ENCODE results near the gene ST6GALNAC1. TPM values are rescaled to one million over a fixed set of nuclear protein-coding genes. Genes with fewer than 3 reads are reported as not detected.

Gene ST6GALNAC1
- not detected for total RNA-seq (ENCODE audit: insufficient read depth, low replicate concordance)

DNA sequence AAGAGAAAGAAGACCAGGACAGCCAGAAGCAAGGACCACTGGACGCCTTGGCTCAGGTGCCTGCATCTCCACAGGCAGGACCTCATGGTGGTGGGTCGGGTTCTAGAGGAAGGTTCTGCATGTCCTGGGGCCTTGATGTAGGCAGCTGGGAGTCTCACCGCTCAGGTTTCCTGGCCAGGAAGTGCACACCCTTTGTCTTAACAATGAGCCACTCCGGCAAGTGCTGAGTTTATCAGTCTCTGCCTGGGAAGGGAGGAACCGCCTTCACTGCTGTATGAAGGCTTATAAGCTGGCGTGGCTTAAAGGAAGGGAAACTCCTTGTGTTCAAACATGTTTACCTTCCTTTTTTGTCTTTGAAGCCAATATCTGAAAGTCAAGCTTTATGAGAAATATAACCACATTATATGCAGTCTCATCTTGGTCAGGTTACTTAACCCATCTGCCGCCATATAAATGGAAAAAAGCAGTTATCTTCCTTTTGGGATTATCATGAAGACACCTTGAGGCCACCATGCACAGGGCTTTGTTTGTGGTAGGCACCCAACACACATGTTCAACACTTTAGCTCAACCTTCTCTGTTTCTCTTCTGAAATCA lies at the start of gene ST6GALNAC1:
Gene ST6GALNAC1 (minus strand): TSS at position 205 of the 596 bp plus-strand sequence. CDS start 119 bp downstream, at position 86.
- DNase-seq (ENCODE audit: low spot score), result no peak

GRCh38 chr17:76691379-76692191 lies 48.0 kb upstream of the ST6GALNAC1 start:
- no peak for DNase-seq (ENCODE audit: low spot score)

DNA sequence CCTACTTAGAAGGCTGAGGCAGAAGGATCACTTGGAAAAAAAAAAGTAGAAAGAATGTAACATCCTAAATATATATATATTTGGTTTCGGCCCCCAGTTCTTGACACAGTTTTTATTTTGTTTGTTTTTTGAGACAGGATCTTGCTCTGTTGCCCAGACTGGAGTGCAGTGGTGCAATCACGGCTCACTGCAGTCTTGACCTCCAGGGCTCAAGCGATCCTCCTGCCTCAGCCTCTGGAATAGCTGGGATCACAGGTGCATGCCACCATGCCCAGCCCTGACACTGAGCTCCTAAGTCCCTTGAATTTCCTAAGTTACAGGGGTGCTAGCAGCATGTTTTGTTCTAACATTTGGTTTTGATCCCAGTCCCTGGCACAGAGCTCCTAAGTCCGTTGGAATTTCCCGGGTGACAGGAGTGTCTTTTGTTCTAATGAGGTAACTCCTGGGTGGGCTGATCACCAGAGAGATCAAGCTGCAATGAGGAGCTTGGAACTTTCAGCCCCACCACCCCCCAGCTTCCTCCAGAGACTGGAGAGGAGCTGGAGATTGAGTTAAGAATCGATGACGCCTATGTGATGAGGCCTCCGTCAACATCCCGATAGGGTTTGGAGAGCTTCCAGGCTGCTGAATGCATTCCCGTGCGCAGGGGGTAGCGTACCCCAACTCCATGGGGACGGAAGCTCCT lies 47.2 kb upstream of the ST6GALNAC1 start:
- no peak for DNase-seq (ENCODE audit: low spot score)

DNA sequence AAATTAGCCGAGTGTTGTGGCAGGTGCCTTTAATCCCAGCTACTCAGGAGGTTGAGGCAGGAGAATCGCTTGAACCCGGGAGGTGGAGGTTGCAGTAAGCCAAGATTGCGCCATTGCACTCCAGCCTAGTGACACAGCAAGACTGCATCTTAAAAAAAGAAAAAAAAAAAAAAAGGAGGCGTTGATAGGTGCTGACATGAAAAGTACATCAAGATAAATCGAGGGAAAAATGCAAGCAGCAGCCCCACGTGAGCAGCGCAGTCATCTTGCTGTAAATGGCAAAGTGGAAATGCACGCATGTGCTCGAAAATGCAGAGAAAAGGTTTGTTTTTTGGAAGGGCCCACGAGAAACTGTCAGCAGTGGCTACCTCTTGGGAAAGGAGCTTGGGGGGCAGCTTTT lies 46.3 kb upstream of the ST6GALNAC1 start:
- DNase-seq (ENCODE audit: low spot score), result no peak

DNA sequence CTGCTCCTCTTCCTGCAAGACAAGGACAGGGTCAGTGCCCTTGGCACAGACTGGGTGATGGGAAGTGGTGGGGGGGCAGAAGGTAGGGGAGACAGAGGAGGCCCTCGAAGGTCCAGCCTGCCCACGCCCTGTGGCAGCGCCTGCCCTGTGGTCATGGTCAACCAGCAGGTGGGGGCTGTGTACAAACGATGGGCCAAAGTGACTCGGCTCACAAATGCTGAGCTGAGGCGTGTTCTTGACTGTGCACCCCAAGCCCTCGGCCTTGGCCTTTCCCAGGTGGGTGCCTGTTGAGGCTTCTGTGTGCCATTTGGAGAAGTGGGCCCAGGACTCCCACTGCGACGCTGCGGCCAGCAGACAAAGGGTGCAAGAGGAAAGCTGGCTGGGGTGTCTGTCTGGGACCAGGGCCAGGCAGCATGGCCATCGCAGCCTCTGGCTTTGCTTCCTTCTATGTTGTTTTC lies 44.6 kb upstream of the ST6GALNAC1 start:
- no peak for DNase-seq (ENCODE audit: low spot score)

DNA sequence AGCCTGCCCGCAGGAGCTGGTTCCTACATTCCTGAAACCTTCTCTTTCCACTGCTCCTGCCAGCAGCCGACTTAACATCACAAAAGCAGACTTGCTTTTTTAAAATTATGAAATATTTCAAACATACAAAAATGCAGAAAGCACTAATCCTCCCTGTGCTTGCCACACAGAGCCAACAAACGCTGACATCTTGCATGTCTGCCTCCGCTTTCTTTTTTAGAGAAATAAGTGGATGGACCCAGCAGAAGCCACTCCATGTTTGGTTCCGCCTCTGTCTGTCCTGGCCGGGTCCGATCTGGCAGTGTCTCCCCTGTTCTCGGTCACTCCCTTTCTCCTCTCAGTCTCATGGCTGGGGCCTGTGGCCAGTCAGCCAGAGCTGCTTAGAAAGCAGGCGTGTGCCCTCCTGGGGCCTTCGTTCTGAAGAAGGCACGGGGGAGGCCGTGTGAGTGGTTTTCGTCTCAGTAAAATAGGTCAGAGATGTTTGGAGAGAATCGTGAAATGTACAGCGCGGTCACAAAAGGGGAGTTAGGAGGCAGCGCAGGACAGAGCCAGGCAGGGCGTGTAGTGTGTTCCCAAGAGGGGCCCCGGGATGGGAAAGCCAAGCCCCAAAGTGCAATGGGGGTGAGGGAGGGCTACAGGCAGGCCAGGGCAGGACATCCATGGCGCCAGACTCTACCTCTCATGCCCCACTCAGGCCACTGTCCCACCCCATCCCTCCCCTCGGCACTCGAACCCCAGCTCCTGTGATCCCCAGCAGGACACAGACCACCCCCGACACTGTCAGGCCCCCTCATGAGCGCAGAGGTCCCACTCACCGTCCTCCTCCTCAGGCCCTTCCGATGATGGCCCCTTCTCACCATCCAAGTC lies 44.0 kb upstream of the ST6GALNAC1 start:
- DNase-seq (ENCODE audit: low spot score), result peak; percentile 84

- no peak for DNase-seq (ENCODE audit: low spot score)
These were observed 43.2 kb upstream of the ST6GALNAC1 start for GRCh38 chr17:76686538-76687297.

DNA sequence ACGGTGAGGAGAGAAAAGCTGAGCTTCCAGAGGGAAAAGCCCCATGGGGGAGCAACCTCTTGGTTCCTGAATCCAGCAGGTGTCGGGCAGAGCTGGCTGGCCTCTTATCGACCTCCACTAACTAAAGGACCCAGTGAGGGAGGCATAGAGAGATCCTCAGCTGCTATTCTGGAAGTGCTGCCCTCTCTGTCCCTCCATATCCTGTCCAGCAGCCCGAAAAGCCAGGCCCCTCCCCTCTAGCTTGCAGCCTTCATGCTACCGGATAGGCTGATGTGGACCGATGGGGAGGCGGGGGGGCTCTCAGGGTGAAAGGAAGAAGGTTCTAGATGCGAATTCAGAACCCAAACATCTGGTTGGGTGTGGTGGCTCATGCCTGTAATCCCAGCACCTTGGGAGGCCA lies 42.3 kb upstream of the ST6GALNAC1 start:
- DNase-seq (ENCODE audit: low spot score), result no peak

GRCh38 chr17:76685366-76685765 lies 41.8 kb upstream of the ST6GALNAC1 start:
- no peak for DNase-seq (ENCODE audit: low spot score)

DNA sequence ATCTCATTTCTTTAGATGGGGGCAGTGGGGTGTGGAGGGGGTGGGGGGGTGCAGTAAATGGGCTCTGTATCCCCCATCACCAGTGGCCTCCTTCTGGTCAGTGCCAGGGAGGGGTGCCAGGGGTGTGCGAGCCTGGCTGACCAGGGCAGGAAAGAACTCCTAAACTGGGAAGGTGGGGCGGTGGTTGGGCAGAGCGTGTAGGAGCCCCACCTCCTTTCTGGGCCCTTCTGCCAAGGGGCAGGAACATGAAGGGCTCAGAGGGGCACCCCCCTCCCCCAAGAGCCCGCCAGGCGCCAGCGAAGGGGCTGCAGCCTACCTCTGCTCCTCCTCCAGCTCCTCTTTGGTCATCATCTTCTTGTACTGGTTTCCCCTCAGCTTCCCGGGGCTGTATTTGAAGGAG lies 41.2 kb upstream of the ST6GALNAC1 start:
- no peak for DNase-seq (ENCODE audit: low spot score)

GRCh38 chr17:76683921-76684745 lies 40.6 kb upstream of the ST6GALNAC1 start:
- no peak for DNase-seq (ENCODE audit: low spot score)

DNA sequence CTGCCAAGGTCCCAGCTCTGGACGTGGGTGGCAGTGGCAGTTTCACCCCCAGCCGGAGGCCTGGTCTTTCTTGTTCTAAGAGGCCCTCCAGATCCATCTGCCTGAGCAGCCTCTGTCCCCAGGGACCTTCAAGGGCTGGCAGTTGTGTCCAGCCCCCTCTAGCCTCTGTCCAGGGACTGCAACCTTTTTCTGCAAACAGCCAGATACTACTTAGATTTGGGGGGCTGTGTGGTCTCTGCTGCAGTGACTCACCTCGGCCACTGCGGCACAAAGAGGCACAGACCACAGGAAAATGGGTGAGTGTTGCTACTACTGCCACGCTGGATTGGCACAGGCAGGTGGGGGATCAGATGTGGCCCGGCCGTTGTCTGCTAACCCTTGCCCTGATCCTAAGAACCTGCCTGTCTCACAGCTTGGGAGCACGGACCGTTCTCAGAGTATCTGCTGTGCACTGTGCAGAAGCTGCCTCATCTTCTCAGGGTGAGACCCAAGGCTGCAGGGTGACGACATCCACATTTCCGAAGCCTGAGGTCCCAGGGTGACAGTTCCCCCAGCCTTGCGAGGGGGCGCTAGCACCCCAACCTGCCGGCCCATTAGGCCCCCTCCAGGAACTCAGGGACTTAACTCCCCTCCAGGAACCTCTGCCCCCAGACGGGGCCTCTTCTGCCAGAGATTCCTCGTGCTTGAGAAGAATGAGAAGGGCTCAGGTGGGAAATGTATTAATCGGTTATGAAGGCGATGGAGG lies 39.6 kb upstream of the ST6GALNAC1 start:
- no peak for DNase-seq (ENCODE audit: low spot score)

GRCh38 chr17:76682296-76682695 lies 38.7 kb upstream of the ST6GALNAC1 start:
- DNase-seq (ENCODE audit: low spot score), result peak; percentile 96

DNA sequence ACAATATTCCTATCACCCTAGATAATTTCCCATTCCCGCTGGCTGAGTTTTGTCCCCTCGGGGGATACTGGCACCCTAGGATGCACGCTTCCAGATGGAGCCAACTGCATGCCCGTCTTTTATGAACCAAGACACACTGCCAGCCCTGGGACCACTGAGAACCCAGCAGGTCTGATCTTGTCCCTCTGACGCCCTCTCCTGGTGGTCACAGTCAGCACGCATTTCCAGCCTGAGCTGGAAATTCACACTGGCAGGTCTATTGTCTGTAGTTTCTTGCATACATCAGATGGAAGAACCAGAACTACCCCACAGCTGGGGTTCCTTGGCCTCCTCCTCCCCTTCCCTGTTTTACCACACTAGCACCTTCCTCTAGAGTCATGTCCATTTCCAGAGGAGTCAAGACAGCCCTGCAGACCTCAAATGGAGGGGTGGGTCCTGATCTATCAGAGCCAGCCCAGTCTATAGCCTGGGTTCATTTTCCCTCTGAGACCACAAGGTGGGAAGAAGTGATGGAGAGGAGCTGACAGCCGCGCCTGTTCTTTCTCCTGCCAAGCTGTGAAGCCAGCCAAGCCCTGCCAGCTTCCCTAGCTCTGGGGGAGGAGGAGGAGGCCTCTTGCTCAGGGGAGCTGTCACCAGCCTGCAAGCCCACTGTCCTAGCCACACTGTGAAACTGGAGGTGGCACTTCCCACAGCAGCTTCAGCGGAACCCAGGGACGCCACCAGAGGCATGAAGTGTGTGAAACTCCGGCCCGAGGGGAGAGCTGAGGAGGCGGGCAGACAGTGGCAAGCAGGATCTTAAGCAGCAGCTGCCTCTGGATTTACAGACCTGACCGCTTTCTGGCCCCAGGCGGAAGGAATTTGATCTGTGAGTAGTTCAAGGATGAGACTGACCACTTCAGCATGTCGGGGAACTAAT lies 37.9 kb upstream of the ST6GALNAC1 start:
- peak; percentile 84 for DNase-seq (ENCODE audit: low spot score)

GRCh38 chr17:76679239-76679638 lies 35.7 kb upstream of the ST6GALNAC1 start:
- no peak for DNase-seq (ENCODE audit: low spot score)

DNA sequence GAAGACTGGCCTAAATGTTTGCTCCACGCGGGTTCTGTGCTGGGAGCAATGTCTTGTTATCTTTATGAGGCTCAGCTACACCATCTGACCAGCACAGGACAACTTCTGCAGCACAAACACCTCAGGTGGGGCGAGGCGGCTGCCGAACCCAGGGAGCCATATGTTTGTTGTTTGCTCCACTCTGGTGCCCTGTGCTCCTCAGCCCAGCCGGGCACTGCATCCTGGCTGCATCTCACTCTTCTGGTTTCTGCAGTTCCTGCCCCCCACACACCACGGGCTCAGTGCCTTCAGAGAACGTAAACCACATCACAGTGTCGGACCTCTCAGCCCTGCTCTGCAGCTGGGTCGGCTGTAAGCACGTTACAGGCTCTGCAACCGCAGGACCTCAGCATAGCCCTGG lies 34.8 kb upstream of the ST6GALNAC1 start:
- no peak for DNase-seq (ENCODE audit: low spot score)

DNA sequence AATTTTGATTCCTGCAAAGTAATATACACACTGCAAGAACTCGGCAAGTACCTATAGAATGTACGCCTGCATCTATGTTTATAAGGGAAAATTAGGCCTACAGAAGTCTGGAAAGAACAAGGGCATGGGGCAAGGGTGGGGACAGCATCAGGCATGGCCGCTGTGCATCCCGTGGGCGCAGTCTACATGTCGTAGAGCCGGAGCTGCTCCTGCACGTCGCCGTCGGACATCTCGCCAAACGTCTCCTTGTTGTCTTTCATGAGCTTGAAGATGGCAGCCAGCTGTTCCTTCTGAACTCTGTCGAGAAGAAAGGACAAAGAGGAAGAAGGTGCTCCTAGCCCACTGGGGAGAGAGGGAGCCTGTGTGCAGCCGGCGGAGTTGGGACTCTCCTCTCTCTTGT lies 33.8 kb upstream of the ST6GALNAC1 start:
- no peak for DNase-seq (ENCODE audit: low spot score)

DNA sequence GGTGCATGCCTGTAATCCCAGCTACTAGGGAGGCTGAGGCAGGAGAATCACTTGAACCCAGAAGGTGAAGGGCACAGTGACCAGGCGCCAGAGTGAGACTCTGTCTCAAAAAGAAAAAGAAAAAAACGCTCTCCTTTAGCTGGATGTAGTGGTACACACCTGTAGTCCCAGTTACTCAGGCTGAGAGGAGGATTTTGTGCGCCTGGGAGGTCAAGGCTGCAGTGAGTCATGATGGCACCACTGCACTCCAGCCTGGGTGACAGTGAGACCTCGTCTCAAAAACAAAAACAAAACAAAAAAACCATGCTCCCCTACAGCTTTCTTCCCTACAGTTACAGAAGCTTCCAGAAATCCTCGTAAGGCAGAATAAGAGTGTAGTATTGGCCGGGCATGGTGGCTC lies 33.1 kb upstream of the ST6GALNAC1 start:
- no peak for DNase-seq (ENCODE audit: low spot score)
